Measurements from ENCODE around the gene UBE3B.

DNA sequence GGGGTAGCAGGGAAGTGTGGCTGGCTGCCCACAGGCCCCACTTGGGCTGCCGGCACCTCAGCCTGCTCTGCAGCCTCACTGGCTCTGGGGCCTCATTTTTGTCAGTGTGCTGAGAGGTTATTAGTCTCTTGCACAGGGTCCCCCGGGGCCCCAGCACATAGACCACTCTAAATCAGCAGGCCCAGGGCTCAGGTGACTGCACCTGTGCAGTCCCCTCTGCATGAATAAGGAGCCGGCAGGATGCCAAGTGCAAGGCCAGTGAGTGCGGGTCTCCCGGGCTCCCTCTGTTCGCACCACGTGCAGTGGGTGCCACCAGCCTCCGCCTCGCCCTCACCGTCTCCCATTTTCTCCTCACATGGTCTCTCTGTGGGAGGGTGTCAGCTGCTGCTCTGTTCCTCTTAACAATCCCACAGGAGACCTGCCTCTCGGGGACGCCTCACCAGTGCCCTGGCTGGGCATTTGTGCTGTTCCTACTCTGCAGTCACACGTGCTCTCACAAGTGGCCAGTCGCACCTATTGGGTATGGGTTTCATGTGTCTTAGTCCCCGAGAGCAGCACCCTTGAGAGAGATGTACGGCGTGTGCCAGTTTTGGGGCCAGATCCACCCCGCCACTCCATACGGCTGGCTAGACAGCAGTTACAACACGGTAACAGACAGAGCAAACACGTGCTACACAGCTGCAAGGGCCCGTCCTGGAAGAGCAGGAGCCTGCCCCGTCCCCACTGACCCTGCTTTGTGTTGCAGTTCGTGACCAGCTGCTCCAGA, 55.5 kb downstream of the UBE3B start:
- TF ChIP-seq, protein P1, sequence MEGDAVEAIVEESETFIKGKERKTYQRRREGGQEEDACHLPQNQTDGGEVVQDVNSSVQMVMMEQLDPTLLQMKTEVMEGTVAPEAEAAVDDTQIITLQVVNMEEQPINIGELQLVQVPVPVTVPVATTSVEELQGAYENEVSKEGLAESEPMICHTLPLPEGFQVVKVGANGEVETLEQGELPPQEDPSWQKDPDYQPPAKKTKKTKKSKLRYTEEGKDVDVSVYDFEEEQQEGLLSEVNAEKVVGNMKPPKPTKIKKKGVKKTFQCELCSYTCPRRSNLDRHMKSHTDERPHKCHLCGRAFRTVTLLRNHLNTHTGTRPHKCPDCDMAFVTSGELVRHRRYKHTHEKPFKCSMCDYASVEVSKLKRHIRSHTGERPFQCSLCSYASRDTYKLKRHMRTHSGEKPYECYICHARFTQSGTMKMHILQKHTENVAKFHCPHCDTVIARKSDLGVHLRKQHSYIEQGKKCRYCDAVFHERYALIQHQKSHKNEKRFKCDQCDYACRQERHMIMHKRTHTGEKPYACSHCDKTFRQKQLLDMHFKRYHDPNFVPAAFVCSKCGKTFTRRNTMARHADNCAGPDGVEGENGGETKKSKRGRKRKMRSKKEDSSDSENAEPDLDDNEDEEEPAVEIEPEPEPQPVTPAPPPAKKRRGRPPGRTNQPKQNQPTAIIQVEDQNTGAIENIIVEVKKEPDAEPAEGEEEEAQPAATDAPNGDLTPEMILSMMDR (IDR thresholded peaks at IDR 0.05), result no peak
- no peak for TF ChIP-seq POLR2AphosphoS5 (IDR thresholded peaks at IDR 0.05)
- TF ChIP-seq POLR2A (IDR thresholded peaks at IDR 0.05), result no peak
- no peak for TF ChIP-seq EP300 (IDR thresholded peaks at IDR 0.05)
